ENCODE measurements around the gene CTSL.
"Not testable (repeated sequence)": the region's sequence is repeated elsewhere in the genome, so short reads cannot be mapped to it uniquely, and the experiment has no call there.

The CTSL gene

DNA sequence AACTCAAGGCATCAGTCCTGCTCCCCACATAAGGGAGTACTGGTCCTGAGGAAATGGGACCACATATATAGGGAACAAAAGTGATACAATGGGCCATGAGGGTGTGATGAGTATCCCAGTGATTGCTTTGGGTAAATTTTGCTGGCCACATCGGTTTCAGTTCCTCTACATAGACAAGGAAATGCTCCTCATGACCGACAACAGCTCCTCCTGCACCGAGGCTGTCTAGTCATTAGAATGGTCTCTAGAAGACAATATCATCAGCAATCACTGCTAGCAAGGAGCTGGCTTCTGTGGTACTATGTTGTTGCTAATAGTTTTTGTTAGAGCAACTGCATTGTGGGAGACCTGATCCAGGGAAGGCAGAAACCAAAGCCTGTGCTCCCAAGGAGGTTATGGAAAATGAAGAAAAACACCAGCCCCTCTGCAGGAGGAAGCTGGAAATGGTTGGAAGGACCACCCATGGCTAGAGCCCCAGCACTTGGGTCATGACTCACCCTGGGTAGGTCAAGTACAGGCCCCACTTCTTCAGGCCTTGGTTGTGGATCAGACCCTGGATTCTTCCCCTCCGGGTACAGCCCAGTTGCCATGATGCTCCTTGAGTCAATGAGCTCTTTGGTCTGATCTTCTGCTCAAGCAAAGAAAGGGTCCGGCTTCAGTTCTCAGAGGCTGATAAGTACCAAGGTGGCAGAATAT, 3.4 kb upstream of the CTSL start:
- DNase-seq, result no peak

DNA sequence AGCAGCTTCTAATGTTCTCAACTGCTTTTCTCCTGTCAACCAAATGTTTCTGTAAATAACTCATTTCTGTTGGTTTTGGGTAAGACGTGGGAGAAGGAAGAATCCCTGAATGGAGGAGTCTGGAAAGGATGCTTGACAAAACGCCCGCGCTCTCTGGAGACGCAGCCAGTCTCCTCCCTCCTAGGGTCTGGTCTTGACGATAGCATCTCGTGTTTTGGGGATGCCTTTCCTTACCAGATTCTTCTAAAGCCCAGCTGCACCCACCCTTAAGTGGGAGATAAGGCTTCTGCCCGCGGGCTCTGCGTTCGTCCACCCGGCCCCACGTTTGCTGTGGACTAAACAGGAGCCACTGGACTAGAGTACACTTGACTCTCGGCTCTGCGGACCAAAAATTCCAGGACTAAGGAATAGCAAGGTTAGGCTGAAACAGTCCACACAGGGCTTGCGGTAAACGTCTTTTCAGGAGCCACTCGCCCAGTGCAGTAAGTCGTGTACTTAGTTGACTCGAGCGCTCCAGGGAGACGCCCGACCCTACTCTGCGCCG, 491 bp upstream of the CTSL start:
- DNase-seq, result no peak

DNA sequence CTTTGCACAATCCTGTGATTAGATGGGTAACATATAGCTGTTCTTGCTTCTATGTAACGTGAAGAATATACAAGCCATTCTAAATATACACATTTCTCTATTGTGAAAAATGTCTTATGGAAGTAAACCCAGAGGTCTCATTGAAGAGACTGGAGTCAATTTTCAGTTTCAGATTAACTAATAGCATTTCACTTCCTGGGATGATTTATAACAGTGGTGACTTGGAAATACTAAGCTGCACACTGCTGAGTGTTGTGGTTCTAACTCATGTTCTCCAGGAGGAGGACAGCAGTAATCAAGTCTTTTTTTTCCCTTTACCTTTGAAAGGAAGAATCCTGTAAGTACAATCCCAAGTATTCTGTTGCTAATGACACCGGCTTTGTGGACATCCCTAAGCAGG, 3.3 kb downstream of the CTSL start:
- no peak for DNase-seq

- DNase-seq, result no peak
These were observed 5.4 kb downstream of the CTSL start for GRCh38 chr9:87731321-87731720.

DNA sequence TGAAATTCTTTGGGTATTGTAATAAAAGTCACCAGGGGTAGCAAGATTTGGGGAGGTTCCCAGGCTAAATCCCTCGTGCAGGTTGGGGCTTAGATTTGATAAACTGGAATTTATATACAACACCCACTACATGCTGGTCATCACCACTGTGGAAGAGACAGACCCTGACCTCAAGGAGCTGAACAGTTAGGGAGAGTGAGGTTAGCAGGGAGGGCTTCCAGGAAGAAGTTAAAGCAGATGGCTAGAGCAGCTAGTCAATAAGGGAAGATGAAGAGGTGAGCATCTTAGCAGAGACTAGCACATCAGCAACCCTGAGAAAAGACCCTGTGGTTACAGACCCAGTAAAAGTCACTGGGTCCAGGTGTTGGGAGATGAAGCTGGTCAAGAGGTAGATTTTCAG, 6.4 kb downstream of the CTSL start:
- no peak for DNase-seq

GRCh38 chr9:87732756-87733155, 6.8 kb downstream of the CTSL start:
- DNase-seq, result no peak

- DNase-seq, result no peak
These were observed 7.5 kb downstream of the CTSL start for GRCh38 chr9:87733273-87734052.

GRCh38 chr9:87734106-87734505, 8.2 kb downstream of the CTSL start:
- no peak for DNase-seq

DNA sequence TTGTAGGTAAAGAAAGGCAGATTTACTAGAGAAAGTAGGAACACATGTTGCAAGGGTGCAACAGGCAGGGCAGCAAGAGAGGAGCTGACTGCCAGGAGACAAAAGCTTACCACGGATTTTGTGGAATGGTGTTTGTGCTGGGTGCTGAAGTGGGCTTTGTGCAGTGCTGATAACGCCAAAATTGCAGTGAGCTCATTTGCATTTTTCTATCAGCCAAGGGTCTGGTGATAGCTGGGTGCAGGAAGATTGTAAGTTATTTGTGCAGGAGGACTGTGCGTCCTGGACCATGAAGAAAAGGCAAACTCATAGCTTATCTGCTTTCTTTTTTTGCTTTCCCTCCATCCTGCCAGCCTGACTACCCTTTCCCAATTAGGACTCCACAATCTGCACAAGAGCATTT, 13.6 kb downstream of the CTSL start:
- no peak for DNase-seq

DNA sequence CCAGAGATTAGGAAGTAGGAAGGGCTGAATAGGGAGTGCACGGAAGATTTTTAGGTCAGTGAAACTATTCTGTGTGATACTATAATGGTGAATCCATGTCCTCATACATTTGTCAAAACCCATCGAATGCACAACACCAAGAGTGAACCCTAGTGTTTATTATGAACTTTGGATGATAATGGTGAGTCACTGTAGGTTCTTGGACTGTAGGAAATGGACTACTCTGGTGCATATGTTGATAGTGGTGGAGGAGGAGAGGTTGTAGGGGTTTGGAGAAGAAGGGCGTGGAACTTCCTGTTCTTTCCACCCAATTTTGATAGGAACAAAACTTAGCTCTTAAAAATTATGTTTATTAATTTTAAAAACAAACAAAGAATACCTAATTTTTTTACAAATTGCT, 14.3 kb downstream of the CTSL start:
- no peak for DNase-seq

DNA sequence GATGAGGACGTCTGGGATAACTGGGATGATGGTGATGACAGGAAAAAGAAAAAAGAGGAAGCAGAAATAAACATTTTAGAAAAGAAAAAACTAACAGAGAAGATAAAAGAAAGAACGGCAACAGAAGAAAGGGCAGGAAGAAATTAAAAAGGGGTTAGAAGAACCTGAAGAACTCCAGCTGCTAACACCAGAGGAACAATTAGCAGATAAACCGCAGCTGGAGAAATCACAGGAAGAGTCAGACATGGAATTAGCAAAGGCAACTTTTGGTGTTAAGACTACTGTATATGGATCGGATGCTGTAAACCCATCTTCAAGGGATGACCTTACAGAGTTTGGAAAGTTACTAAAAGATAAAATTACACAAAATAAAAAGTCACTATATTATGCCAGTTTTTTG, 15.4 kb downstream of the CTSL start:
- no peak for DNase-seq

DNA sequence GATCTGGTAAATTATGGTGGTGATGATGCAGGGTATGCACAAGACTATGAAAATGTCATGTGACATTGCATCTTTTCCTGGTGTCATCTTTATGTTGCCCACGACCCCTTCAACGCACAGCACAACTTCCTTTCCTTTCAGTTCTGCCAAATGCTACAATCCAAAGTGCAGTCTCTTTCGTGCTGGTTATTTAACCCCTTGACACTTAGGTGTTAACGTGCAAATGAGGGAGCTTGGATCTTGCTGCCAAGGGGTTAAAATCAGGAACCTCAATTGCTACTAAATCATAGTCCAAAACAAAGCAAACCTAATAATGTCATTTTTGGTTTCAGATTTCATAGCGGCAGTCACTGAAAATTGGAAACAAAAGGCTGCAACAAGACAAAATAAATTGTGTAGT, 16.0 kb downstream of the CTSL start:
- no peak for DNase-seq

DNA sequence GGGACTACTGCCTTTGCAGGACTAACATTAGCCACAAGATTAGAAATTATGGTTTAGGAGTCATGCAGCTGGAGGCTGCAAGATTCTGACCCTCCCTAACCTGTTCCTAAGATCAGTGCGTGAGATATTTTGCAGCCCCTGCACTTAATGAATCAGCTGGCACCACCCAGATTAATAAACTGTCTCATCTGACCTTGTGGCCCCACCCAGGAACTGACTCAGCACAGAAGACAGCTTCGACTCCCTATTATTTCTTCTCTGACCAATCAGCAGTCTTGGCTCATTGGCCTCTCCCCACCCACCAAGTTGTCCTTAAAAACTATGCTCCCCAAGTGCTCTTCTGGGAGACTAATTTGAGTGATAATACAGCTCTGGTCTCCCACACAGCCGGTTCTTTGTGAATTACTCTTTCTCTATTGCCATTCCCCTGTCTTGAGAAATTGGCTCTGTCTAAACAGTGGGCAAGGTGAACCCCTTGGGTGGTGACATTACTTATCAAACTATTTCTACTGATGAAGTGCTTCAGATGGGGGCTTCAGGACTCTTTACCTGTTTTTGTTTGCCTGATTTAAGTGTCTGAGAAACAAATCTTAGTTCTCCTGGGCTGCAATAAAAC, 17.0 kb downstream of the CTSL start:
- no peak for DNase-seq

- DNase-seq, result not testable (repeated sequence)
These were observed 18.3 kb downstream of the CTSL start for GRCh38 chr9:87744247-87744646.

DNA sequence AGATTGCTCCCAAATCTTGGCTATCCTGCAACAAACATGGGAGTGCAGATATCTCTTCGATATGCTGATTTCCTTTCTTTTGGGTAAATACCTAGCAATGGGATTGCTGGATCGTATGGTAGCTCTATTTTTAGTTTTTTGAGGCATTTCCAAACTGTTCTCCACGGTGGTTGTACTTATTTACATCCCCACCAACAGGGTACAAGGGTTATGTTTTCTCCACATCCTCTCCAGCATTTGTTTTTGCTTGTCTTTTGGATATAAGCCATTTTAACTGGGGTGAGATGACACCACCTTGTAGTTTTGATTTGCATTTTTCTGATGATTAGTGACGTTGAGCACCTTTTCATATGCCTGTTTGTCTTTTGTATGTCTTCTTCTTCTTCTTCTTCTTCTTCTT, 20.3 kb downstream of the CTSL start:
- DNase-seq, result no peak

DNA sequence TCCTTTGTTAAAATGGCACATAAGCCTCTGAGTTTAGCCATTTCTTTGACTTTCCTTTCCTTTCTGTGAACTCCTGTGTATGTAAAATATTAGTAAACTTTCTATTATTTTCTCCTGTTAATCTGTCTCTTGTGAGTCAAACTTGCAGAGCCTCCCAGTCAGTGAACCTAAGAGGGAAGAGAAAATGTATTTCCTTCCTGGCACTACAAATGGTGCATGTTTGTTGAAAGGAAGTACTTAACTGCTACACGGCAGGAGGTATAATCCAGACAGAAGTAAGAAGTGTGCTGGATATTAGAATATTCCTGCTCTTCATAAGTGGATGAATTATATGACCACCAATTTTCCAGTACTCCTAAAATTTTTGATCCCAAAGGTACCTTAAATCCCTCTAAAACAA, 23.0 kb downstream of the CTSL start:
- no peak for DNase-seq

GRCh38 chr9:87749335-87750035, 23.6 kb downstream of the CTSL start:
- no peak for DNase-seq

DNA sequence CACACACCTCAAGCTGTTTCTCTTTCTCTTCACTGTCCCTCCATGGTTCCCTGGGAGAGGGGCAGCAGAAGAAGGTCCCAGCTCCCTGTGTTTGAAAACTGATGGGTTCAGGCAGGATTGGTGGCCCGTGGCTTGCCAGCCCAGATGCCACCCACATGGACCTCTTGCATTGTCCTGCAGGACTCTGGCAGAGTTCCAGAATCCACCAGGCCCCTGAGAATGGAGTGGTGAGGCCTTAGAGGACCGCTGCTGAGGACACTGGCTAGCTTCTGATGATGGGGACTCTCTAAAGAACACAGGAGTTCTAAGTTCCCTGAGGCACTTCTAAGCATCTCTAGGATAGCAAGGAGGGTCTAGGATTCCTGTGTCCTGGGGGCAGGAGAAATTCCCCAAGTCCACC, 24.8 kb downstream of the CTSL start:
- DNase-seq, result no peak

DNA sequence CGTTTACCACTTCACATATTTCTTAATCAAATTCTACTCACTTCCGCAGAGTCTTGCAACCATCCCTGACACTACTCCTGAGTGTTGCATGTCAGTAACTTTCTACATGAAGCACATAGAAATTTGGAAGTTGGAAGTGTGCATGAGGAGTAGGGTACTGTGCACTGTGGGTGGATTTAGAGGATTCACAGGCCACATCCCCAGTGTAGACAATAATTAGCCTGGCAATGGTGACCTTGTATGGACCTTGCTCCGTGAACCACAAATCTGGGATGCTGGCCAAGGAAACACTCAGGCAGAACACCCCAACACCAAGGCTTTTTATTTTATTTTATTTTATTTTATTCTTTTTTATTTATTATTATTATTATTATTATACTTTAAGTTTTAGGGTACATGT, 25.5 kb downstream of the CTSL start:
- no peak for DNase-seq

DNA sequence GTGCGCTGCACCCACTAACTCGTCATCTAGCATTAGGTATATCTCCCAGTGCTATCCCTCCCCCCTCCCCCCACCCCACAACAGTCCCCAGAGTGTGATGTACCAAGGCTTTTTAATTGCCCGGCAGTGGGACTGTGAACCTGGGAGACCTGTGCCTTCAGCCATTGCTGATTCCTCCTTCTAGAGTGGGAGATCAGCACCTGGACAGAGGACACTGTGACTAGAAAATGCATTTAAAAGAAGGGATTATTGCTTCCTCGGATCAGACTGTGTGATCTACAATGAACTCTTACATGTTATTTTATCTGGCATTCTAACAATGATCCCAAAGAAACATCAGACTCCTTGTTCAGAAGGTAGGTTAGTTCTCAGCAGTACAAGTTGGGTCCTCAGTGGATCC, 25.9 kb downstream of the CTSL start:
- no peak for DNase-seq

DNA sequence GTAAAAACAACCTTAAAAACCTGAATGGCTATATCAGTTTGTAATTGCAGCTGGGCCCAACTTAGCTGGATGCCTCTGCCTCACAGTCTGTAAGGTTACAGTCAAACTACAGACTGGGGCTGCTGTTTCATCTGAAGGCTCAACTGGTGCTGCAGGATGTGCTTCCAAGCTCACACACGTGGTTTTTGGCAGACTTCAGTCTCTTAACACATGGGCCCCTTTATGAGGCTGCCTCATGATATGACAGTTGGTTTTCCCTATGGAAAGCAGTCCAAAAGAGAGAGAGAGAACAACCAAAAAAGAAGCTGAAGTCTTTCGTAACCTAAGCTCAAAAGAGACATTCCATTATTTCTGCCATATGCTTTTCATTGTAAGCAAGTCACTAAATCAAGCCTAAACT, 27.4 kb downstream of the CTSL start:
- no peak for DNase-seq

DNA sequence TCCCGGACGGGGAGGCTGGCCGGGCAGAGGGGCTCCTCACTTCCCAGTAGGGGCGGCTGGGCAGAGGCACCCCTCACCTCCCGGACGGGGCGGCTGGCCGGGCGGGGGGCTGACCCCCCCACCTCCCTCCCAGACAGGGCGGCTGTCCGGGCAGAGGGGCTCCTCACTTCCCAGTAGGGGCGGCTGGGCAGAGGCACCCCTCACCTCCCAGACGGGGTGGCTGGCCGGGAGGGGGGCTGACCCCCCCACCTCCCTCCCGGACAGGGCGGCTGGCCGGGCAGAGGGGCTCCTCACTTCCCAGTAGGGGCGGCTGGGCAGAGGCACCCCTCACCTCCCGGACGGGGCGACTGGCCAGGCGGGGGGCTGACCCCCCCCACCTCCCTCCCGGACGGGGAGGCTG, 32.4 kb downstream of the CTSL start:
- not testable (repeated sequence) for DNase-seq

DNA sequence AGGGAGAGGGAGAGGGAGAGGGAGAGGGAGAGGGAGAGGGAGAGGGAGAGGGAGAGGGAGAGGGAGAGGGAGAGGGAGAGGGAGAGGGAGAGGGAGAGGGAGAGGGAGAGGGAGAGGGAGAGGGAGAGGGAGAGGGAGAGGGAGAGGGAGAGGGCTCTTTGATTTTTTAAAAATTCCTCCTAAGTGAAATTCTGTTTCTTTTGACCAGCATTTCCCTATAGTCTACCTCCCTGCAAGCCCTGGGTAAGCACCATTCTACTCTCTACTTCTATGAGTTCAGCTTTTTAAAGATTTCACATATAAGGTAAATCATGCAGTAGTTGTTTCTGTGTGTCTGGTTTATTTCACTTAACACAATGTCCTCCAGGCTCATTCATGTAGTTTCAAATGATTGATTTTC, 34.1 kb downstream of the CTSL start:
- DNase-seq, result not testable (repeated sequence)
